Retina (tissue), 1 donor: Measurements from ENCODE around the gene MTO1.
"Not testable (repeated sequence)": the region's sequence is repeated elsewhere in the genome, so short reads cannot be mapped to it uniquely, and the experiment has no call there.

Experiments
- DNase-seq: peaks from one replicate; pipeline ENCODE4 v3.0.0-alpha.2; 2016

Gene MTO1

GRCh38 chr6:73532293-73532692, 70.8 kb downstream of the MTO1 start:
- no peak for DNase-seq

GRCh38 chr6:73534628-73535027, 73.1 kb downstream of the MTO1 start:
- no peak for DNase-seq

- DNase-seq = no peak
Observed at GRCh38 chr6:73537677-73538076, 76.1 kb downstream of the MTO1 start.

- no peak for DNase-seq
Observed at GRCh38 chr6:73538116-73538779, 76.7 kb downstream of the MTO1 start.

- DNase-seq = not testable (repeated sequence)
Observed at GRCh38 chr6:73542481-73542880, 80.9 kb downstream of the MTO1 start.

- DNase-seq = no peak
Observed at GRCh38 chr6:73542891-73543290, 81.4 kb downstream of the MTO1 start.

GRCh38 chr6:73547036-73547435, 85.5 kb downstream of the MTO1 start:
- DNase-seq = no peak

- DNase-seq = no peak
Observed at GRCh38 chr6:73548458-73549446, 87.2 kb downstream of the MTO1 start.

- DNase-seq = not testable (repeated sequence)
Observed at GRCh38 chr6:73551115-73551514, 89.6 kb downstream of the MTO1 start.

- not testable (repeated sequence) for DNase-seq
Observed at GRCh38 chr6:73555380-73555949, 93.9 kb downstream of the MTO1 start.

- no peak for DNase-seq
Observed at GRCh38 chr6:73556836-73557235, 95.3 kb downstream of the MTO1 start.
